ENCODE data around the gene MSMP. TPM values are rescaled to one million over a fixed set of nuclear protein-coding genes. Genes with fewer than 3 reads are reported as not detected.

Gene MSMP
- total and polyA plus RNA-seq, 2 donors (not counting 3 experiments of a cell fraction or from before 2014, with no cell fraction given), result 18.8 to 29.0 TPM

DNA sequence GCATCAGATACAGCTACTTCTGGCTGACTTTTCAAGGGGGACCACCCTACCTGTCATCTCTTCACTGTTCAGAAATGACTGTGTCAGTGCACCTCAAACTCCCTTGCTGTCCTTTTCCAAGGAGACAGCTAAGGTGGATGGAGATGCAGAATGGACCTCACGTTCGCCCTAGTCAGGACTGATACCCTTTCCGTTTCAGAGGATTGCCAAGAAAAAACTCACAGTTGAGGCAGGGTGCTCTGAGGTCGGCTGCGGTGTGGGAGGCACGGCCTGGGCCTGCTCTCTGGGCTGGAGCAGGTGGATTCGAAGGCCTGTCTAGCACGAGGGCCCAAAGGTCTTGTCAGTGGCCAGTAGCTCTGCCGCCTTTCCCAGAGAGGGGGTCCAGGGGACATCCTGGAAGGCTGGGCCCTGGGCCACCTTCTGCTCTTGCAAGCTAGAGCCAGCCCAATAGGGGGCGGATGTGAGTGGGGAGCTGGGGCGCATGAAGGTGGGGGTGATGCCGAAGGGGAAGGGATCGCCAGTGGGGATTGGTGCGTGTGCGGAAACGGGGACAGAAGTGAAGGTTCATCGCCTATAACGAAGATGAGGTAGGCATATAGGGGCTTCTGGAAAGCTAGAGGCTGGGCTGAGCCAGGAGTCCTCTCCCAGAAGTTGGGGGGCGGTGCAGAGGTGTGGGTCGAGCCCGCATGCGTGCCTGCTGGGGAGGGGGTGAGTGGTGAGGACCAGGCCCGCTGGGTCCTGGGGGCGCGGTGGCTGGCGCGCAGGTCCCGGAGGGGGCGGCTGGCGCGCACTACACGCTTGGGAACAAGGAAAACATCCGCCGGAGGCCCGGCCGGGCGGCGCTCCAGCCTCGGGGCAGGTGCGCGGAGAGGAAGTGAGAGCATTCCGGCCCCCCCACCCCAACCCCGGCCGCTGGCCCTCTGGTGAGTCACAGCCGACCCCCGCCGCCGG, 2.5 kb upstream of the MSMP start:
- Histone ChIP-seq H3K4me2 (ENCODE audit: insufficient read depth, low read length) (peak overlapping the region; percentile 39), H3K4me1 (ENCODE audit: control insufficient read depth, extremely low read depth, insufficient read depth, low read length) (peaks cover 92% of the 10 kb centered on the region), H3K27ac (ENCODE audit: insufficient read depth, low read depth, low read length) (peak overlapping the region; percentile 97), H3K9ac (replicated peaks; ENCODE audit: extremely low read depth, insufficient read depth, low read length) (peak overlapping the region; percentile 93), H3K79me2 (ENCODE audit: control insufficient read depth, insufficient read depth, low read length) (peaks cover 7% of the 10 kb centered on the region), H3K4me3 (replicated peaks in 1 of 3; ENCODE audit: insufficient read depth in 1 of 3, low read depth in 1 of 3, low read length in 3 of 3) (peak overlapping the region in 2 of 3 experiments; percentile 8 to 15), H3K27me3 (ENCODE audit: control insufficient read depth in 2 of 2, insufficient read depth in 2 of 2, low read length in 2 of 2) (no peaks in the 10 kb centered on the region), H3K9me1 (replicated peaks; ENCODE audit: control insufficient read depth, extremely low read depth, insufficient read depth, low read length) (no peaks in the 10 kb centered on the region), H3K36me3 (ENCODE audit: control insufficient read depth in 2 of 2, extremely low read depth in 1 of 2, insufficient read depth in 2 of 2, low read length in 2 of 2) (peaks cover 0 to 2% of the 10 kb centered on the region in 2 experiments), H3K9me3 (replicated peaks; ENCODE audit: control insufficient read depth, insufficient read depth, low read length) (no peaks in the 10 kb centered on the region), H2AFZ (ENCODE audit: low read depth, low read length) (peak overlapping the region; percentile 18), H4K20me1 (replicated peaks; ENCODE audit: control insufficient read depth, extremely low read depth, insufficient read depth, low read length) (no peaks in the 10 kb centered on the region)
- intact Hi-C loops (cut with micrococcal nuclease) (loop anchor here (2.0 kb wide), 4 partner anchors 14 to 150 kb away; partner anchors contain the start of genes HRCT1 and SPAG8), dilution Hi-C loops (cut with MboI; ENCODE audit: extremely low pct_ligation_motif_present, low sequenced_read_pairs) (no loop called here)
- ChIA-PET POLR2A (interaction anchor here (0.6 to 1.6 kb wide), 5 partner anchors 10 to 34 kb away, joined by 3 to 5 read pairs (median 4); partner anchors contain the start of genes CREB3 and TLN1), CTCF (interaction anchor here (0.7 to 7.2 kb wide), 16 partner anchors 9 to 150 kb away, joined by 3 to 62 read pairs (median 4); partner anchors contain the start of genes CREB3, HRCT1, SPAG8 and TLN1)
- TF ChIP-seq MYC (IDR thresholded peaks at IDR 0.05; ENCODE audit: low read depth, low read length) (no peak), JUN (IDR thresholded peaks at IDR 0.05; ENCODE audit: borderline replicate concordance, insufficient read depth, insufficient read length, low read depth) (no peak), POLR2AphosphoS5 (IDR thresholded peaks at IDR 0.05; ENCODE audit: insufficient read depth, low read depth, low read length) (peak; percentile 83), EZH2 (IDR thresholded peaks at IDR 0.05; ENCODE audit: borderline replicate concordance, low read depth, low read length, severe bottlenecking) (no peak), FOS (IDR thresholded peaks at IDR 0.05; ENCODE audit: borderline replicate concordance, insufficient read depth, low read length) (peak; percentile 91), GATA2 (IDR thresholded peaks at IDR 0.05; ENCODE audit: insufficient read depth, insufficient read length, low read depth, low read length) (no peak), POLR2A (IDR thresholded peaks at IDR 0.05; ENCODE audit: low read depth, low read length) (no peak)
- TF ChIP-seq, protein P1, sequence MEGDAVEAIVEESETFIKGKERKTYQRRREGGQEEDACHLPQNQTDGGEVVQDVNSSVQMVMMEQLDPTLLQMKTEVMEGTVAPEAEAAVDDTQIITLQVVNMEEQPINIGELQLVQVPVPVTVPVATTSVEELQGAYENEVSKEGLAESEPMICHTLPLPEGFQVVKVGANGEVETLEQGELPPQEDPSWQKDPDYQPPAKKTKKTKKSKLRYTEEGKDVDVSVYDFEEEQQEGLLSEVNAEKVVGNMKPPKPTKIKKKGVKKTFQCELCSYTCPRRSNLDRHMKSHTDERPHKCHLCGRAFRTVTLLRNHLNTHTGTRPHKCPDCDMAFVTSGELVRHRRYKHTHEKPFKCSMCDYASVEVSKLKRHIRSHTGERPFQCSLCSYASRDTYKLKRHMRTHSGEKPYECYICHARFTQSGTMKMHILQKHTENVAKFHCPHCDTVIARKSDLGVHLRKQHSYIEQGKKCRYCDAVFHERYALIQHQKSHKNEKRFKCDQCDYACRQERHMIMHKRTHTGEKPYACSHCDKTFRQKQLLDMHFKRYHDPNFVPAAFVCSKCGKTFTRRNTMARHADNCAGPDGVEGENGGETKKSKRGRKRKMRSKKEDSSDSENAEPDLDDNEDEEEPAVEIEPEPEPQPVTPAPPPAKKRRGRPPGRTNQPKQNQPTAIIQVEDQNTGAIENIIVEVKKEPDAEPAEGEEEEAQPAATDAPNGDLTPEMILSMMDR (IDR thresholded peaks at IDR 0.05; ENCODE audit: extremely low read depth in 1 of 2, insufficient read depth in 1 of 2, low read depth in 1 of 2, low read length in 2 of 2), result peak; percentile 45 to 68
- TF ChIP-seq, protein P2, sequence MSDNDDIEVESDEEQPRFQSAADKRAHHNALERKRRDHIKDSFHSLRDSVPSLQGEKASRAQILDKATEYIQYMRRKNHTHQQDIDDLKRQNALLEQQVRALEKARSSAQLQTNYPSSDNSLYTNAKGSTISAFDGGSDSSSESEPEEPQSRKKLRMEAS (IDR thresholded peaks at IDR 0.05; ENCODE audit: insufficient read depth, insufficient read length), result no peak
- DNase-seq (ENCODE audit: low read depth, low spot score) (peak; percentile 84), FAIRE-seq (no peak)
- BruUV-seq (replicated peaks), result TSS peak; percentile 15
